ENCODE data around the gene GJA5. TPM values are rescaled to one million over a fixed set of nuclear protein-coding genes. Genes with fewer than 3 reads are reported as not detected.

The GJA5 gene
- total RNA-seq, 6 experiments from 2014 or later: 17.6 to 25.7 (median 20.2) TPM

DNA sequence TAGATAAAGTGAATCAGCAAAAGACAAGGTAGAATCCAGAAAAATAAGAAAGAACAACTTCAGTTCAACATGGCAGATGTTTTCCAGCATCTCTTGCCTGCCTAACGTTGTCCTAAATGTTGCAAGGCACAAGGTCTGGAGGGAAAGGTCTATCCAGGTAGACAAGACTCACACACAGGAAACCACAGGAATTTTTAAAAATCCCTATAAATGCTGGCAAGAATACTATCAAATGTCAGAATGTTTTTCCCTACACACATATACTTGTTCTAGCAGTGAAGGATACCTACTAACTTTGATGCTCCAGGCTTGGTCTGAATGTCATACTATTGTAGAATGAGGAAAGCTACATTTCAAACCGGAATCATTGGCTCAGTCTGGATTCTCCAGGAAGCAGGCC, 10.6 kb downstream of the GJA5 start:
- TF ChIP-seq, protein P1, sequence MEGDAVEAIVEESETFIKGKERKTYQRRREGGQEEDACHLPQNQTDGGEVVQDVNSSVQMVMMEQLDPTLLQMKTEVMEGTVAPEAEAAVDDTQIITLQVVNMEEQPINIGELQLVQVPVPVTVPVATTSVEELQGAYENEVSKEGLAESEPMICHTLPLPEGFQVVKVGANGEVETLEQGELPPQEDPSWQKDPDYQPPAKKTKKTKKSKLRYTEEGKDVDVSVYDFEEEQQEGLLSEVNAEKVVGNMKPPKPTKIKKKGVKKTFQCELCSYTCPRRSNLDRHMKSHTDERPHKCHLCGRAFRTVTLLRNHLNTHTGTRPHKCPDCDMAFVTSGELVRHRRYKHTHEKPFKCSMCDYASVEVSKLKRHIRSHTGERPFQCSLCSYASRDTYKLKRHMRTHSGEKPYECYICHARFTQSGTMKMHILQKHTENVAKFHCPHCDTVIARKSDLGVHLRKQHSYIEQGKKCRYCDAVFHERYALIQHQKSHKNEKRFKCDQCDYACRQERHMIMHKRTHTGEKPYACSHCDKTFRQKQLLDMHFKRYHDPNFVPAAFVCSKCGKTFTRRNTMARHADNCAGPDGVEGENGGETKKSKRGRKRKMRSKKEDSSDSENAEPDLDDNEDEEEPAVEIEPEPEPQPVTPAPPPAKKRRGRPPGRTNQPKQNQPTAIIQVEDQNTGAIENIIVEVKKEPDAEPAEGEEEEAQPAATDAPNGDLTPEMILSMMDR (IDR thresholded peaks at IDR 0.05): no peak
- DNase-seq: no peak
- no peak overlapping the region for H3K27ac Mint-ChIP-seq
- no peak overlapping the region for H3K4me3 Mint-ChIP-seq
- H3K9me3 Mint-ChIP-seq: no peaks in the 10 kb centered on the region
- H3K36me3 Mint-ChIP-seq (ENCODE audit: low read depth): no peaks in the 10 kb centered on the region
- peaks cover 4% of the 10 kb centered on the region; the same call in 1 of the 2 replicates for H3K27me3 Mint-ChIP-seq (ENCODE audit: insufficient read depth)
- H3K4me1 Mint-ChIP-seq (ENCODE audit: low read depth): no peaks in the 10 kb centered on the region

DNA sequence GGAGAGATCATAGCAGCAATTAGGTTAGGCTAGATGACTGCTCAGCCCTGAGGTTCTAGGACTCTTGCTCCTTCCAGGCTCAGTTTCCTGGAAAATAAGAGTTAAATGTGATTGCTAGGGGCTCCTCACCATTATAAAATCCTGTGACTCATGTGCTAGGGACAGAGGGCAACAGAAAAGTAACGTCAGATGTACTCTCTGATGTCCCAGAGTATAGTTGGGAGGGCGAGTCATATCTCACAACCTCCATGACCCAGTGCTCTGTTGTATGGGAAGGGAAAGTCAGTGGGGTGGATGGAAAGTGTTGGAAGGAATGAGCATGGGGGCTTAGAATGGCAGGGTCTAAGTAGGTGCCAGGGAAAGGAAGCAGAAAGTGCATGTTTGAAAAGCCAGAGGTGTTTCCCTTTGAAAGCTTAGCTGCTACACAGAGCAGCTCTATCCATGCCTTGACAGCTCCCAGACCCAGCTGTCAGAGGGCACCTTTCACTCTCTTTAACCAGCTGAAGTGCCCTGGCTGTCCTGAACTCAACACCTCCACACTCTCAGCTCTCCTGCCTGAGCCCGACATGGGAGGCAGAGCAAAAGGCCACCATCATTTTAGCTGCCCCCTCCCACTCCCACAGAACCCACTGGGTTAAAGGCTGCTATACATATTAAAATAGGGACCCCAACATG, 11.6 kb downstream of the GJA5 start:
- Mint-ChIP-seq H3K9me3 (no peaks in the 10 kb centered on the region), H3K4me1 (ENCODE audit: low read depth) (no peaks in the 10 kb centered on the region), H3K36me3 (ENCODE audit: low read depth) (no peaks in the 10 kb centered on the region), H3K27me3 (ENCODE audit: insufficient read depth) (peaks cover 4% of the 10 kb centered on the region; the same call in 1 of the 2 replicates), H3K4me3 (no peak overlapping the region), H3K27ac (no peak overlapping the region)
- TF ChIP-seq, protein P1 (IDR thresholded peaks at IDR 0.05): no peak
- no peak for DNase-seq

DNA sequence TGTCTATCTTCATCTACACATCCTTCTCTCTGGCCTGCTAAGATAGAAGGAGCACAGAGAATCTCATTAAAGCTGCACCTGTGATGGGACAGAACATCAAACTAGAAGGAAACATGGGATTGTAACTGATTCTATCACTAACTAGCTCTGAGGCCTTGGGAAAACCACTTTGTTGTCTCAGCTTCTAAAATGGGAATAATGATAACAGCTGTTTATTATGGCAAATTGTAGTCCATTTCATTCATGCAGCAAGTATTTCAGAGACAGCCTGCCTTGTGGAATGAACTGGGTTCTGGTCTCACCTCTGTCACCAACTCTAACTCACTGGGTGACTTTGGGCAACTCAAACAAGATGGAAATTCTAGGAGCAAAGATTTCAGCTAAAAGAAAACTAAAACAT, 12.4 kb downstream of the GJA5 start:
- H3K9me3 Mint-ChIP-seq: no peaks in the 10 kb centered on the region
- H3K27ac Mint-ChIP-seq: no peak overlapping the region
- H3K36me3 Mint-ChIP-seq (ENCODE audit: low read depth): no peaks in the 10 kb centered on the region
- H3K27me3 Mint-ChIP-seq (ENCODE audit: insufficient read depth): peaks cover 4% of the 10 kb centered on the region; the same call in 1 of the 2 replicates
- TF ChIP-seq, protein P1 (IDR thresholded peaks at IDR 0.05): no peak
- no peak for DNase-seq
- no peaks in the 10 kb centered on the region for H3K4me1 Mint-ChIP-seq (ENCODE audit: low read depth)
- no peak overlapping the region for H3K4me3 Mint-ChIP-seq

DNA sequence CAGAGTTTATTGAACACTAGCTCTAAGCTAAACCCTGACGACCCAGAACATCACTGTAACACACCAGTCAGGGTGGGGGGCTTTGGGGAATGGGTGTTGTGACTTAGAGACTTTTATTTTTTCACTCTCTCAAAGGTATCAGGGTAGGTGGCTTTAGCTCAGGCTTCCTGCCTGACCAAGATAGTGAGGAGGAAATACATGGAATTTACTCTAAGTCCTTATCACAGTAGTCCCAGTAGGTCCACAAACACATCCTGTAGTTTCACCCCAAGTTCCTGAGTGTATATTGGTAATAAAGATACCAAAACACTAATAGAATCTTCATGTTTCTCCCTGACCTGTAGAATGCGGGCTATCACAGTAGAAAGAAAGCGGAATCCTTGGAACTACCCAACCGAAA, 15.1 kb downstream of the GJA5 start:
- Mint-ChIP-seq H3K27ac (no peak overlapping the region), H3K9me3 (no peaks in the 10 kb centered on the region), H3K4me1 (ENCODE audit: low read depth) (no peaks in the 10 kb centered on the region), H3K36me3 (ENCODE audit: low read depth) (no peaks in the 10 kb centered on the region), H3K4me3 (no peak overlapping the region), H3K27me3 (ENCODE audit: insufficient read depth) (peaks cover 4% of the 10 kb centered on the region; the same call in 1 of the 2 replicates)
- TF ChIP-seq, protein P1 (IDR thresholded peaks at IDR 0.05): no peak
- DNase-seq: no peak

DNA sequence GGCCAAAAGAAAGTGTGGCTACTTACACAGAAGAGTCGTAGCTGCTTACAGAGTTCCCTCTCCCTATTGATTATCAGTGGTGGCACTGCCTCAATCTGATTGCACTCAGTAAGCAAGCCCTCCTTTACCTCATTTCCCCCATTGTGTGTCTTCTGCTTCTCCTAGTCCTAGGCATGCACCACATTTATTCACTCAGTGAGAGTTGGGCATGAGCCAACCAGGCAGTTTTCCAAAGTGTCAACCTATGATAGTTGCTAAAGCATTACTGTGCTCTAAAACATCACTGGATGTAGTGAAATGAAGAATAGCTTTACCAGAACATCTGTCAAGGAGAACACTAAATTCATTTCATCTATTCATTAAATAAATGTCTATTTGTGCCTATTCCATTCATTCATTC, 19.3 kb downstream of the GJA5 start:
- Mint-ChIP-seq H3K4me1 (ENCODE audit: low read depth) (no peaks in the 10 kb centered on the region), H3K36me3 (ENCODE audit: low read depth) (no peaks in the 10 kb centered on the region), H3K9me3 (no peaks in the 10 kb centered on the region), H3K4me3 (no peak overlapping the region), H3K27me3 (ENCODE audit: insufficient read depth) (peaks cover 3% of the 10 kb centered on the region), H3K27ac (no peak overlapping the region)
- TF ChIP-seq, protein P1 (IDR thresholded peaks at IDR 0.05): no peak
- DNase-seq: no peak
